PC-9 (cell line): ENCODE data around the gene TIAM2. TPM values are rescaled to one million over a fixed set of nuclear protein-coding genes. Genes with fewer than 3 reads are reported as not detected.

Experiments
- BruUV-seq: library from RNA; stranded (reverse); fragments of 400-500 nt; replicated peaks from 2 replicates; lab custom pipeline; 2021; lab: Mats Ljungman, UMichigan
- CTCF ChIA-PET: fragments of 300-600 bp; sonication (Branson Sonifier 250); formaldehyde crosslinking; loops from one replicate; lab custom pipeline; 2022; ENCODE audit warnings: antibody characterized with exemption; lab: Charles Lee
- POLR2A ChIA-PET: fragments of 300-600 bp; sonication (Branson Sonifier 250); formaldehyde crosslinking; loops from one replicate; lab custom pipeline; 2022; ENCODE audit warnings: antibody characterized with exemption; ENCODE audit not compliant: unreplicated experiment; lab: Charles Lee
- DNase-seq, 2 experiments: peaks; one replicate each; pipeline versions ENCODE4 v3.0.0 to v3.0.0-alpha.2; 2015 to 2022; ENCODE audit warnings: mixed read lengths in 1 of 2
- H2AFZ ChIP-seq: fragments of 200-600 bp; sonication (generic); 2 replicates; pipeline ENCODE4 v1.8.1; 2017; ENCODE audit warnings: antibody characterized with exemption
- H3F3A ChIP-seq: fragments of 200-600 bp; sonication (generic); 2 replicates; pipeline ENCODE4 v1.8.1; 2017; ENCODE audit warnings: antibody characterized with exemption, mild to moderate bottlenecking, low read depth; ENCODE audit not compliant: insufficient read depth
- H3K27ac ChIP-seq: fragments of 200-600 bp; sonication (generic); 2 replicates; pipeline ENCODE4 v1.6.1; 2016; ENCODE audit warnings: mixed run types
- H3K27me3 ChIP-seq: fragments of 200-600 bp; sonication (generic); 2 replicates; pipeline ENCODE4 v1.6.1; 2016; ENCODE audit warnings: low read depth, mixed run types; ENCODE audit not compliant: insufficient read depth
- H3K36me3 ChIP-seq: fragments of 200-600 bp; sonication (generic); 2 replicates; pipeline ENCODE4 v1.6.1; 2016; ENCODE audit warnings: low read depth, mixed run types
- H3K4me1 ChIP-seq: fragments of 200-600 bp; sonication (generic); replicated peaks from 2 replicates; pipeline ENCODE4 v1.6.1; 2016; ENCODE audit warnings: mixed run types; ENCODE audit not compliant: insufficient read depth
- H3K4me2 ChIP-seq: fragments of 200-600 bp; sonication (generic); 2 replicates; pipeline ENCODE4 v1.6.1; 2017; ENCODE audit warnings: mixed run types
- H3K4me3 ChIP-seq: fragments of 200-600 bp; sonication (generic); 2 replicates; pipeline ENCODE4 v1.6.1; 2016; ENCODE audit warnings: mixed run types
- H3K79me2 ChIP-seq: fragments of 200-600 bp; sonication (generic); 2 replicates; pipeline ENCODE4 v1.6.1; 2017; ENCODE audit warnings: low read depth, mixed run types
- H3K9me2 ChIP-seq: fragments of 200-600 bp; sonication (generic); 2 replicates; pipeline ENCODE4 v1.8.1; 2017; ENCODE audit warnings: mild to moderate bottlenecking; ENCODE audit not compliant: insufficient read depth
- H3K9me3 ChIP-seq: fragments of 200-600 bp; sonication (generic); 2 replicates; pipeline ENCODE4 v1.8.1; 2016; ENCODE audit warnings: low read depth; ENCODE audit not compliant: insufficient read depth
- H4K20me1 ChIP-seq: fragments of 200-600 bp; sonication (generic); 2 replicates; pipeline ENCODE4 v1.8.1; 2017; ENCODE audit not compliant: insufficient read depth
- EZH2 ChIP-seq: fragments of 200-600 bp; sonication (generic); IDR thresholded peaks from 2 replicates; pipeline ENCODE4 v1.8.0; 2017; ENCODE audit warnings: antibody characterized with exemption, low read depth
- intact Hi-C: fragments of 100-400 bp; cut with micrococcal nuclease; formaldehyde crosslinking; loops from one replicate; pipeline ENCODE4 v1.10.0; 2022; ENCODE audit not compliant: unreplicated experiment
- total RNA-seq: library from RNA; stranded (reverse); gene quantifications from 2 replicates; pipeline ENCODE4 v1.2.3, GENCODE V29; 2021
- TF ChIP-seq, protein P1 (sequence below): fragments of 200-600 bp; sonication (generic); conservative IDR thresholded peaks from 2 replicates; pipeline ENCODE4 v1.6.1; 2017; ENCODE audit warnings: mixed run types, antibody characterized with exemption, mild to moderate bottlenecking, moderate library complexity

The TIAM2 gene
- total RNA-seq, 1 experiment from 2014 or later: 11.4 TPM

DNA sequence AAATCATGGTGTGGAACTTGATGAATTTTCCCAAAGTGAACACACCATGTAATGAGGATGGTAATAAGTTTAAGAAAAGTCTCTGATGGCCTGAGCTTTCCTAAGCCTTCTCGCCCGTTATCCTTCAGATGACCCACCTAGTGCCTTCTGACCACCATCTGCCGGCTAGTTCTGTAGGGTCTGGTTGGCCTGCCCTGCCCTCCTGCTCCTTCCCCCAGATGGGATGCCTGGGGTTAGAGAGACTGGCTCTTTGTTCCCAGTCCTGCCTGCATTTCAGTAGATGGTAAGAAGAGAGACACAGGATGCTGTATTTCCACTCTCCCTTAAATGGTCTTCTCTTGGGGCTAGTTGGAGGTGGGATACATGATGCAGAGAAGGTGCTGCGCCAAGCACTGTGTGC, 43.0 kb downstream of the TIAM2 start:
- no TSS peak for BruUV-seq
- TF ChIP-seq EZH2: no peak
- TF ChIP-seq, protein P1, sequence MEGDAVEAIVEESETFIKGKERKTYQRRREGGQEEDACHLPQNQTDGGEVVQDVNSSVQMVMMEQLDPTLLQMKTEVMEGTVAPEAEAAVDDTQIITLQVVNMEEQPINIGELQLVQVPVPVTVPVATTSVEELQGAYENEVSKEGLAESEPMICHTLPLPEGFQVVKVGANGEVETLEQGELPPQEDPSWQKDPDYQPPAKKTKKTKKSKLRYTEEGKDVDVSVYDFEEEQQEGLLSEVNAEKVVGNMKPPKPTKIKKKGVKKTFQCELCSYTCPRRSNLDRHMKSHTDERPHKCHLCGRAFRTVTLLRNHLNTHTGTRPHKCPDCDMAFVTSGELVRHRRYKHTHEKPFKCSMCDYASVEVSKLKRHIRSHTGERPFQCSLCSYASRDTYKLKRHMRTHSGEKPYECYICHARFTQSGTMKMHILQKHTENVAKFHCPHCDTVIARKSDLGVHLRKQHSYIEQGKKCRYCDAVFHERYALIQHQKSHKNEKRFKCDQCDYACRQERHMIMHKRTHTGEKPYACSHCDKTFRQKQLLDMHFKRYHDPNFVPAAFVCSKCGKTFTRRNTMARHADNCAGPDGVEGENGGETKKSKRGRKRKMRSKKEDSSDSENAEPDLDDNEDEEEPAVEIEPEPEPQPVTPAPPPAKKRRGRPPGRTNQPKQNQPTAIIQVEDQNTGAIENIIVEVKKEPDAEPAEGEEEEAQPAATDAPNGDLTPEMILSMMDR: no peak
- Histone ChIP-seq H2AFZ (no peak overlapping the region), H3F3A (no peaks in the 10 kb centered on the region), H3K4me2 (no peak overlapping the region), H3K27ac (no peak overlapping the region), H3K79me2 (no peaks in the 10 kb centered on the region), H3K4me3 (no peak overlapping the region), H3K36me3 (no peaks in the 10 kb centered on the region), H3K9me2 (no peaks in the 10 kb centered on the region), H4K20me1 (no peaks in the 10 kb centered on the region), H3K27me3 (no peaks in the 10 kb centered on the region), H3K4me1 (no peaks in the 10 kb centered on the region), H3K9me3 (no peaks in the 10 kb centered on the region)
- intact Hi-C loops: no loop called here
- ChIA-PET CTCF (no interaction called here), POLR2A (no interaction called here)
- DNase-seq: no peak

DNA sequence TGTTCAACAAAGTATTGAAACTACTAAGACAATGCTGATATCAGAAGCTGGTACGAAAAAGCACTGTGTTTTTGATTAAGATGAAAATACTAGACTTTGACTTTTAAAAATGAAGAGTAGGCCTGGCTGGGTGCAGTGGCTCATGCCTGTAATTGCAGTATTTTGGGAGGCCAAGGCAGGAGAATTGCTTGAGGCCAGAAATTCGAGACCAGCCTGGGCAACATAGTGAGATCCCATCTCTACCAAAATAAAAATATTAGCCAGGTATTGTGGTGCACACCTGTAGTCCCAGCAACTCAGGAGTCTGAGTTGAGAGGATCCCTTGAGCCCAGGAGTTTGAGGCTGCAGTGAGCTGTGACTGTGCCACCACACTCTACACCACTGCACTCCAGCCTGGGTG, 43.4 kb downstream of the TIAM2 start:
- intact Hi-C loops: no loop called here
- Histone ChIP-seq H3K9me2 (no peaks in the 10 kb centered on the region), H3K27ac (no peak overlapping the region), H3K9me3 (no peaks in the 10 kb centered on the region), H3K4me3 (no peak overlapping the region), H3K36me3 (no peaks in the 10 kb centered on the region), H2AFZ (no peak overlapping the region), H3K4me2 (no peak overlapping the region), H3K4me1 (no peaks in the 10 kb centered on the region), H3K79me2 (no peaks in the 10 kb centered on the region), H3F3A (no peaks in the 10 kb centered on the region), H4K20me1 (no peaks in the 10 kb centered on the region), H3K27me3 (no peaks in the 10 kb centered on the region)
- DNase-seq: no peak
- TF ChIP-seq, protein P1: no peak
- TF ChIP-seq EZH2: no peak
- CTCF ChIA-PET: no interaction called here
- no TSS peak for BruUV-seq
- POLR2A ChIA-PET: no interaction called here

GRCh38 chr6:155039618-155040017, 44.5 kb downstream of the TIAM2 start:
- Histone ChIP-seq H3K27me3 (no peaks in the 10 kb centered on the region), H3K27ac (no peak overlapping the region), H4K20me1 (no peaks in the 10 kb centered on the region), H3K4me1 (no peaks in the 10 kb centered on the region), H3K9me2 (no peaks in the 10 kb centered on the region), H2AFZ (no peak overlapping the region), H3F3A (no peaks in the 10 kb centered on the region), H3K9me3 (no peaks in the 10 kb centered on the region), H3K79me2 (no peaks in the 10 kb centered on the region), H3K36me3 (no peaks in the 10 kb centered on the region), H3K4me2 (no peak overlapping the region), H3K4me3 (no peak overlapping the region)
- DNase-seq: no peak
- ChIA-PET CTCF (no interaction called here), POLR2A (no interaction called here)
- intact Hi-C loops: no loop called here
- no peak for TF ChIP-seq EZH2
- TF ChIP-seq, protein P1: no peak
- BruUV-seq: no TSS peak
